ENCODE measurements around the gene DLEU7.

DNA sequence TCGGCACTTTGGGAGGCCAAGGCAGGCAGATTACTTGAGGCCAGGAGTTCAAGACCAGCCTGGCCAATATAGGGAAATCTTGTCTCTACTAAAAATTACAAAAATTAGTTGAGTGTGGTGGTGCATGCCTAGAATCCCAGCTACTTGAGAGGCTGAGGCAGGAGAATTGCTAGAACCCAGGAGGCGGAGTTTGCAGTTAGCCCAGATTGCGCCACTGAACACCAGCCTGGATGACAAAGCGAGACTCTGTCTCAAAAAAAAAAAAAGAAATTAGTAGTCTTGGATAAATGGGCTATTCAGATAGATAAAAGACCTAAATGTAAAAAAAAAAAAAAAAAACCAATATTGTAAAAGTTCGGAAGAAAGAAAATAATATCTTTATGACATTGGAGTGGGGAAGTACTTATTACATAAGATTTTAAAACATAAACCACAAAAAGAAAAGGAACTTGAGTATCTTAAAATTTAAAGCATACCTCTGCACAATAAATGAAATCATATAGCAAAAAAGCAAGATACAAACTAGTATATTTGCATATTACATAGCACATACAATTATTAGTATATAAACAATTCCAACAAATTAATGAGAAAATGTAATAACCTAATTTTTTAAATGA, 39.4 kb upstream of the DLEU7 start:
- TF ChIP-seq PRPF4 (IDR thresholded peaks at IDR 0.05; ENCODE audit: insufficient read depth, low read depth, low read length, poor library complexity, severe bottlenecking): no peak
- TF ChIP-seq, protein P1, sequence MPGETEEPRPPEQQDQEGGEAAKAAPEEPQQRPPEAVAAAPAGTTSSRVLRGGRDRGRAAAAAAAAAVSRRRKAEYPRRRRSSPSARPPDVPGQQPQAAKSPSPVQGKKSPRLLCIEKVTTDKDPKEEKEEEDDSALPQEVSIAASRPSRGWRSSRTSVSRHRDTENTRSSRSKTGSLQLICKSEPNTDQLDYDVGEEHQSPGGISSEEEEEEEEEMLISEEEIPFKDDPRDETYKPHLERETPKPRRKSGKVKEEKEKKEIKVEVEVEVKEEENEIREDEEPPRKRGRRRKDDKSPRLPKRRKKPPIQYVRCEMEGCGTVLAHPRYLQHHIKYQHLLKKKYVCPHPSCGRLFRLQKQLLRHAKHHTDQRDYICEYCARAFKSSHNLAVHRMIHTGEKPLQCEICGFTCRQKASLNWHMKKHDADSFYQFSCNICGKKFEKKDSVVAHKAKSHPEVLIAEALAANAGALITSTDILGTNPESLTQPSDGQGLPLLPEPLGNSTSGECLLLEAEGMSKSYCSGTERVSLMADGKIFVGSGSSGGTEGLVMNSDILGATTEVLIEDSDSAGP (CRISPR knock-in tag; IDR thresholded peaks at IDR 0.05): no peak
- no peak for TF ChIP-seq ERF (CRISPR knock-in tag; IDR thresholded peaks at IDR 0.05)
- no peak for TF ChIP-seq GATAD2B (IDR thresholded peaks at IDR 0.05; ENCODE audit: borderline replicate concordance)
- TF ChIP-seq, protein P2, sequence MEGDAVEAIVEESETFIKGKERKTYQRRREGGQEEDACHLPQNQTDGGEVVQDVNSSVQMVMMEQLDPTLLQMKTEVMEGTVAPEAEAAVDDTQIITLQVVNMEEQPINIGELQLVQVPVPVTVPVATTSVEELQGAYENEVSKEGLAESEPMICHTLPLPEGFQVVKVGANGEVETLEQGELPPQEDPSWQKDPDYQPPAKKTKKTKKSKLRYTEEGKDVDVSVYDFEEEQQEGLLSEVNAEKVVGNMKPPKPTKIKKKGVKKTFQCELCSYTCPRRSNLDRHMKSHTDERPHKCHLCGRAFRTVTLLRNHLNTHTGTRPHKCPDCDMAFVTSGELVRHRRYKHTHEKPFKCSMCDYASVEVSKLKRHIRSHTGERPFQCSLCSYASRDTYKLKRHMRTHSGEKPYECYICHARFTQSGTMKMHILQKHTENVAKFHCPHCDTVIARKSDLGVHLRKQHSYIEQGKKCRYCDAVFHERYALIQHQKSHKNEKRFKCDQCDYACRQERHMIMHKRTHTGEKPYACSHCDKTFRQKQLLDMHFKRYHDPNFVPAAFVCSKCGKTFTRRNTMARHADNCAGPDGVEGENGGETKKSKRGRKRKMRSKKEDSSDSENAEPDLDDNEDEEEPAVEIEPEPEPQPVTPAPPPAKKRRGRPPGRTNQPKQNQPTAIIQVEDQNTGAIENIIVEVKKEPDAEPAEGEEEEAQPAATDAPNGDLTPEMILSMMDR (IDR thresholded peaks at IDR 0.05 in 2 of 3, conservative IDR thresholded peaks at IDR 0.05 in 1 of 3; ENCODE audit: insufficient read depth in 2 of 3, low read depth in 1 of 3, low read length in 3 of 3): no peak
- TF ChIP-seq NFE2 (IDR thresholded peaks at IDR 0.05; ENCODE audit: low read depth): no peak
- TF ChIP-seq ZNF583 (CRISPR knock-in tag; IDR thresholded peaks at IDR 0.05): no peak

Measured in K562 (cell line).